Activated CD4-positive, alpha-beta memory T cell treated with anti-CD3 and anti-CD28 coated beads for 36 hours (primary cell): ENCODE data around the gene RIT2. TPM values are rescaled to one million over a fixed set of nuclear protein-coding genes. Genes with fewer than 3 reads are reported as not detected.
"Not testable (repeated sequence)": the region's sequence is repeated elsewhere in the genome, so short reads cannot be mapped to it uniquely, and the experiment has no call there.

Experiments
- CTCF ChIA-PET: fragments of 350-600 bp; sonication (Branson Sonifier 250); formaldehyde crosslinking; loops from one replicate; lab custom pipeline; 2021; ENCODE audit warnings: antibody characterized with exemption, inconsistent platforms; lab: Charles Lee
- POLR2A ChIA-PET: fragments of 350-600 bp; sonication (Branson Sonifier 250); formaldehyde crosslinking; loops from one replicate; lab custom pipeline; 2021; ENCODE audit warnings: antibody characterized with exemption; lab: Charles Lee
- DNase-seq: peaks from one replicate; pipeline ENCODE4 v3.0.0-alpha.2; 2020
- H3K27ac Mint-ChIP-seq: one replicate; pipeline ENCODE4 v1.8.0; 2021; ENCODE audit warnings: mixed read lengths
- H3K27me3 Mint-ChIP-seq: one replicate; pipeline ENCODE4 v1.8.0; 2021; ENCODE audit warnings: mixed read lengths
- H3K36me3 Mint-ChIP-seq: one replicate; pipeline ENCODE4 v1.8.0; 2021; ENCODE audit warnings: mixed read lengths
- H3K4me1 Mint-ChIP-seq: one replicate; pipeline ENCODE4 v1.8.0; 2021; ENCODE audit warnings: low read depth, mixed read lengths
- H3K4me3 Mint-ChIP-seq: one replicate; pipeline ENCODE4 v1.8.0; 2021; ENCODE audit warnings: mild to moderate bottlenecking, mixed read lengths
- H3K9me3 Mint-ChIP-seq: one replicate; pipeline ENCODE4 v1.8.0; 2021; ENCODE audit warnings: mixed read lengths
- intact Hi-C: fragments of 100-400 bp; cut with micrococcal nuclease; formaldehyde crosslinking; loops from one replicate; pipeline ENCODE4 v1.15.1; 2023
- total RNA-seq, 2 experiments: library from RNA; stranded (reverse); gene quantifications; one replicate each; pipeline ENCODE4 v1.2.3, GENCODE V29; 2021

The RIT2 gene
- total RNA-seq, 2 experiments from 2014 or later, result not detected

DNA sequence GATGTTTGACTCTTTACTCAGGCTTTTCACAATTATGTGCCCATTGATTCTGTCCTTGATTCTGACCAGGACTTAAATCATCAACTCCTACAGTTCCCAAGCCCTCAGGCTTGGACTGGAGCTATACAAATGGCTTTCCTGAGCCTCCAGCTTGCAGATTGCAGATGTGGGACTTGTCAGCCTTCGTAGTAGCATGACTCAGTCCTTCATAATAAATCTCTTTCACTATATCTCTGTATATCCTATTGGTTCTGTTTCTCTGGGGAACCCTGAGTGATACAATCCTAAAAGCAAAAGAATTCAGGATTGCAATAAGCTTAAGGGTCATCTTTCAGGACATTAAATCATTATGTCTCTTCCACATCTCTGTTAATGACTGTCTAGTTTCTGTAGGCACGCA is 356.6 kb downstream of the RIT2 start:
- no peak overlapping the region for H3K4me3 Mint-ChIP-seq
- H3K27me3 Mint-ChIP-seq, result no peaks in the 10 kb centered on the region
- ChIA-PET CTCF (no interaction called here), POLR2A (no interaction called here)
- H3K27ac Mint-ChIP-seq, result no peak overlapping the region
- H3K36me3 Mint-ChIP-seq, result no peaks in the 10 kb centered on the region
- DNase-seq, result no peak
- intact Hi-C loops, result no loop called here
- H3K4me1 Mint-ChIP-seq, result no peaks in the 10 kb centered on the region
- H3K9me3 Mint-ChIP-seq, result peaks cover 14% of the 10 kb centered on the region

DNA sequence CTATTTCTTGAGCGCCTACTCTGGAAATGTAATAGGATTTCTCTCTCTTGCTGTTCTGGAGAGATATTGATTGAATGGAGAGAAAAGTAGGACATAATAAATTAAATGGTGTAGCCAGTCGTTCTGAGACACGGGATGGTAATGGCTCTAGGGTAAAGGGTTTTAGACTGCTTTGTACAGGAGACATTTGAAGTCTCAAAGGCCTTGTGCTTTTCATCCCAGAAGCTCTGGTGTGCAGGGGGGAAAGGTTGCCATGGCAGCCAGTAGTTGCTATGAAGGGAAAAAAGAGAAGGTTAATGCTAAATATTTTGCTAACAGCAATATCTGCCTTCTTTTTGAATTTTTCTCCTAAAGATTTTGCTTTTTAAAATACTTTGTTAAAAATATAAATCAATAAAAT is 359.3 kb downstream of the RIT2 start:
- Mint-ChIP-seq H3K4me1 (no peaks in the 10 kb centered on the region), H3K27ac (no peak overlapping the region)
- intact Hi-C loops, result no loop called here

DNA sequence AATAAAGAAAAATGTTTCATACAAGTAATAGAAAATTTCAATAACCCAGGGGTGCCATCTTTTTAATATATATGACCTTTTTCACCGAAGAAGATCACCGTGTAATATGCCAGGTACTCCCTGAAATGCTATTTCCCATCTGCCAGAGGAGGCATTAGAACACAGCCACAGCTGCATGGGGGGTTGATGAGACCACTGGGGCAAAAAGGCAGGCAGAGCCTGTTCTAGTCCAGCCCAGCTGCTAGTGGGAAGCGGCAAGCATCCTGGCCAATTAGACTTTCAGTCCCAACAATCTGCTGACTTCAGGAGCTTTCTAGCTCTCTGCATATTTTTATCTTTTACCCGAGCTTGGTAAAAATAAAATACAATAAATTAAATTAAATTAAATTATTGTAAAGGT is 362.6 kb downstream of the RIT2 start:
- intact Hi-C loops, result no loop called here
- DNase-seq, result no peak
- Mint-ChIP-seq H3K27ac (no peak overlapping the region), H3K4me1 (no peaks in the 10 kb centered on the region), H3K4me3 (no peak overlapping the region), H3K27me3 (no peaks in the 10 kb centered on the region), H3K36me3 (no peaks in the 10 kb centered on the region), H3K9me3 (peaks cover 16% of the 10 kb centered on the region)
- ChIA-PET CTCF (no interaction called here), POLR2A (no interaction called here)

More for the DNA sequence above, 359.3 kb downstream of the RIT2 start:
- ChIA-PET POLR2A (no interaction called here), CTCF (no interaction called here)
- Mint-ChIP-seq H3K4me3 (no peak overlapping the region), H3K9me3 (peaks cover 11% of the 10 kb centered on the region), H3K27me3 (no peaks in the 10 kb centered on the region), H3K36me3 (no peaks in the 10 kb centered on the region)
- no peak for DNase-seq

DNA sequence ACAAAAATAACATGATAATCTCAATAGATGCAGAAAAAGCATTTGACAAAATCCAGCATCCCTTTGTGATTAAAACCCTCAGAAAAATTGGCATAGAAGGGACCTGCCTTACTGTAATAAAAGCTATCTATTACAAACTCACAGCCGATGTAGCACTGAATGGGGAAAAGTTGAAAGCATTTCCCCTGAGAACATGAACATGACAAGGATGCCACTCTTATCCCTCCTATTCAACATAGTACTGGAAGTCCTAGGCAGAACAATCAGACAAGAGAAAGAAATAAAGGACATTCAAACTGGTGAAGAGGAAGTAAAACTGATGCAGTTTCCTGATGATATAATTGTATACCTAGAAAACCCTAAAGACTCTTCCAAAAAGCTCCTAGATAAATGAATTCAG is 368.7 kb downstream of the RIT2 start:
- intact Hi-C loops, result no loop called here
- Mint-ChIP-seq H3K36me3 (no peaks in the 10 kb centered on the region), H3K4me3 (no peak overlapping the region), H3K9me3 (peaks cover 5% of the 10 kb centered on the region), H3K4me1 (no peaks in the 10 kb centered on the region), H3K27me3 (no peaks in the 10 kb centered on the region), H3K27ac (no peak overlapping the region)
- ChIA-PET POLR2A (no interaction called here), CTCF (no interaction called here)
- DNase-seq, result no peak

DNA sequence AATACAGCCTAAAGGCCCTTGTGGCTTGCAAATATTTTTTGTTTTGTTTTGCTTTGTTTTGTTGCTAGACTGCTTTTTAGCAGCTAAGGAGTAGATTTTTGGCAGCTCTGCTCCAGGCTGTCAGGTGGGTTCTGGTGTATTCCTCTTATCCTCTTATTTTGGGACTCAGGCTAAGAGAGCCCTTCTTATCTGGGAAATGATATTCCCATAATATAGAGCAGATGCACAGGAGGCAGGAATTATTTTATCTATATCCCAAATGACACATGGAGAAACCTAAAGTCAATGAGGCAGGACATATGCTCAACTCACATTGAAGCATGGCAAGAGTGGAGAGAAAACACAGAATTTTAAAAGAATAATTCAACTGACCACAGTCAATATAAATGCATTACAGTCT is 369.6 kb downstream of the RIT2 start:
- H3K27me3 Mint-ChIP-seq, result no peaks in the 10 kb centered on the region
- no peak for DNase-seq
- H3K36me3 Mint-ChIP-seq, result no peaks in the 10 kb centered on the region
- H3K4me1 Mint-ChIP-seq, result no peaks in the 10 kb centered on the region
- H3K27ac Mint-ChIP-seq, result no peak overlapping the region
- CTCF ChIA-PET, result no interaction called here
- intact Hi-C loops, result no loop called here
- no peak overlapping the region for H3K4me3 Mint-ChIP-seq
- peaks cover 5% of the 10 kb centered on the region for H3K9me3 Mint-ChIP-seq
- POLR2A ChIA-PET, result no interaction called here

DNA sequence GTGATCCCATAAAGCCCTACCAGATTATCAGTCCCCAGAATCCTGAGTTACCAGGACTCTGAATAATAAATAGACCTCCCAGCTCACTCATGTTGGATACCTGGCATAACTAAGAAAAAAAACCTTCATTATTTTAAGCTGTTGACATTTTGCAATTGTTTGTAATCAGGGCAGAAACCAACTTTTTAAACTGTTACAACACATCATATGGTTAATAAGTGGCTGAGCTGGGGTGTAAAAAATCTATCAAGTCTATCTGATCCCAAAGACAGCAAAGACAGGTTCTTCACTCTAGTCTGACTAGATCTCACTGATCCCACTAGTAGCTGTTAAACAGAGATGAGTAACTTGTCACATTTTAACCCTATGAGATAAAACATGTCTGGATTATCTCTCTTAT is 370.3 kb downstream of the RIT2 start:
- no peaks in the 10 kb centered on the region for H3K4me1 Mint-ChIP-seq
- ChIA-PET CTCF (no interaction called here), POLR2A (no interaction called here)
- intact Hi-C loops, result no loop called here
- no peak overlapping the region for H3K4me3 Mint-ChIP-seq
- no peak overlapping the region for H3K27ac Mint-ChIP-seq
- H3K9me3 Mint-ChIP-seq, result peaks cover 5% of the 10 kb centered on the region
- H3K27me3 Mint-ChIP-seq, result no peaks in the 10 kb centered on the region
- no peaks in the 10 kb centered on the region for H3K36me3 Mint-ChIP-seq
- no peak for DNase-seq

DNA sequence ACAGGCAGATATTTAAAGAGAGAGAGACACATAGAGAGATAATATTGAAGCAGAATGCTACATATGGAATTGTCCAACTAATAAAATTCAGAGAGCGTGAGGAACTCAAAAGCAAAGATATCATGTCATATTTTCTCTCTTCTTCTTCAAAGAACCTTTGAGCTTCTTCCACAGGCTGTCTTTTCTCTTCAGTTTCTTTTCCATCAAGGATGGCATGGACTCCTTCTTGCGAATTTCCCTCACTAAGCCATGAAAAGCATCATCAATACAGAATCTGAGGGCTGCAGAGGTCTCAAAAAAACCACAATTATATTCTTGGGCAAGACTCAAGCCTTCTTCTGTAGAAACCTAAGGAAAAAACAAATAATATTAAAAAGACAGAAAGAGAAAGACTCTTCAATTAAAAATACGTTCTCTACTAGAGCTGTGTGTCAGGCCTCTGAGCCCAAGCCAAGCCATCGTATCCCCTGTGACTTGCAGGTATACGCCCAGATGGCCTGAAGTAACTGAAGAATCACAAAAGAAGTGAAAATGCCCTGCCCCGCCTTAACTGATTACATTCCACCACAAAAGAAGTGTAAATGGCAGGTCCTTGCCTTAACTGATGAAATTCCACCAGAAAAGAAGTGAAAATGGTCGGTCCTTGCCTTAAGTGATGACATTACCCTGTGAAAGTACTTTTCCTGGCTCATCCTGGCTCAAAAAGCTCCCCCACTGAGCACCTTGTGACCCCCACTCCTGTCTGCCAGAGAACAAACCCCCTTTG is 371.9 kb downstream of the RIT2 start:
- no peak overlapping the region for H3K27ac Mint-ChIP-seq
- H3K27me3 Mint-ChIP-seq, result no peaks in the 10 kb centered on the region
- CTCF ChIA-PET, result interaction anchor here (0.6 kb wide), 1 partner anchor 221 kb away, joined by 3 read pairs; no protein-coding TSS in a partner anchor
- H3K36me3 Mint-ChIP-seq, result no peaks in the 10 kb centered on the region
- H3K9me3 Mint-ChIP-seq, result peaks cover 5% of the 10 kb centered on the region
- H3K4me1 Mint-ChIP-seq, result no peaks in the 10 kb centered on the region
- POLR2A ChIA-PET, result no interaction called here
- intact Hi-C loops, result no loop called here
- no peak for DNase-seq
- H3K4me3 Mint-ChIP-seq, result no peak overlapping the region

DNA sequence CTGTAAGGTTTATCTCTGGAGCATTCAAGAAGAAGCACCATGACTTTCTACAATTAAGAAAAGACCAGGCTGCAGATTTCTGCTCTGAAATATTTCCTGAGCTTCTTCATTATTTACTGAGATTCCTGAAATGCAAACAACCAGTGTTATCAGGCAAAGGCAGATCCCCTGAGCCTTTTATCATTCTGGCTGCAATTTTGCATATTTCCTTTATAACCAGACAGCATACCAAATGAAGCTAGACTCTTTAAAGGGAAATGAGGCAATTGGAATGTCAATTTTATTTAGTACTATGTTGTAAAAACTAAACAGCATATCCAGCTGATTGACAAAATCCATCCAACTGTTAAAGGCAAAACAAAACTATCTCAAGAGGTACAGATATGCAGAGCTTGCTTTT is 372.5 kb downstream of the RIT2 start:
- DNase-seq, result no peak
- Mint-ChIP-seq H3K9me3 (peaks cover 4% of the 10 kb centered on the region), H3K27me3 (no peaks in the 10 kb centered on the region), H3K4me1 (no peaks in the 10 kb centered on the region), H3K27ac (no peak overlapping the region), H3K36me3 (no peaks in the 10 kb centered on the region), H3K4me3 (no peak overlapping the region)
- POLR2A ChIA-PET, result no interaction called here
- intact Hi-C loops, result no loop called here
- CTCF ChIA-PET, result interaction anchor here (0.6 kb wide), 1 partner anchor 222 kb away, joined by 3 read pairs; no protein-coding TSS in a partner anchor

DNA sequence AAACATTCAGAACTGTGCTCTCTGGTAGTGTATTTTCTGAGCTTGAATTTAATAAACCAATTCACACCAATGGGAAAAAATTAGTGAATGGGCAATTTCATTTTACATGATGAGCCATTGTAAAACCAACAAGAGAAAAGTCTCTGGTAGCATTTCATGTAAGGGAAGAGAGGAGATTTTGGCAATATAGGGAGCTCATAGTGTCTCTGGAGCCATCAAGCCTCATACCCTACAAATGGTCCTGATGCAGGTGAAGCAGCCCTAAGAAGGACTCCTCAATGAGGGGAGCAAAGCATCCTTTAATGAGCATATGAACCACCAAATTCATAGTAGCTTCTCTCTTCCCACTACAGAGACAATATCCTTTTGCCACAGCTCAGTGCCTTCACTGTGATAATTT is 373.0 kb downstream of the RIT2 start:
- no peak overlapping the region for H3K4me3 Mint-ChIP-seq
- no peak for DNase-seq
- no peak overlapping the region for H3K27ac Mint-ChIP-seq
- peaks cover 7% of the 10 kb centered on the region for H3K9me3 Mint-ChIP-seq
- H3K27me3 Mint-ChIP-seq, result no peaks in the 10 kb centered on the region
- CTCF ChIA-PET, result no interaction called here
- POLR2A ChIA-PET, result no interaction called here
- intact Hi-C loops, result no loop called here
- no peaks in the 10 kb centered on the region for H3K36me3 Mint-ChIP-seq
- no peaks in the 10 kb centered on the region for H3K4me1 Mint-ChIP-seq

DNA sequence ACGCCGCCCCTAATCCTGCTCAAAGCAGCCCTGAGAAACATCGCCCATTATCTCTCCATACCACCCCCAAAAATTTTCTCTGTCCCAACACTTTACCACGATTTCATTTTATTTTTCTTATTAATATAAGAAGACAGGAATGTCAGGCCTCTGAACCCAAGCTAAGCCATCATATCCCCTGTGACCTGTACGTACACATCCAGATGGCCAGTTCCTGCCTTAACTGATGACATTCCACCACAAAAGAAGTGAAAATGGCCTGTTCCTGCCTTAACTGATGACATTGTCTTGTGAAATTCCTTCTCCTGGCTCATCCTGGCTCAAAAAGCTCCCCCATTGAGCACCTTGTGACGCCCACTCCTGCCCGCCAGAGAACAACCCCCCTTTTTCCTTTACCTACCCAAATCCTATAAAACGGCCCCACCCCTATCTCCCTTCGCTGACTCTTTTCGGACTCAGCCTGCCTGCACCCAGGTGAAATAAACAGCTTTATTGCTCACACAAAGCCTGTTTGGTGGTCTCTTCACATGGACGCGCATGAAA is 373.6 kb downstream of the RIT2 start:
- POLR2A ChIA-PET, DNase-seq, H3K36me3 Mint-ChIP-seq, H3K4me1 Mint-ChIP-seq, H3K9me3 Mint-ChIP-seq, H3K27me3 Mint-ChIP-seq, CTCF ChIA-PET, H3K27ac Mint-ChIP-seq, intact Hi-C loops, H3K4me3 Mint-ChIP-seq: not testable (repeated sequence)

DNA sequence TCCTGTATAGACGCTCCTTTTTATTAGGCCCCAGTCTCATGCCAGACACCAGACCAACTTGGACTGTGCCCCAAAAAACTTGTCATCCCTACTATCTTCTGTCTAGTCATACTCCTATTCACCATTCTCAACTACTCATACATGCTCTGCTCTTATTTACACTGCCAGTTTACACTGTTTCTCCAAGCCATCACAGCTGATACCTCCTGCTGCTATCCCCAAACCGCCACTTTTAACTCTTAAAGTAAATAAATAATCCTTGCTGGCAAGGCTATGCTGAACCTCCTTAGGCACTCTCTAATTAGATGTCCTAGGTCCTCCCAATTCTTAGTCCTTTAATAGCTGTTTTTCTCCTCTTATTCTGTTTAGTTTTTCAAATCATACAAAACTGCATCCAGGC is 374.2 kb downstream of the RIT2 start:
- H3K9me3 Mint-ChIP-seq, H3K4me1 Mint-ChIP-seq, H3K27ac Mint-ChIP-seq, POLR2A ChIA-PET, intact Hi-C loops, H3K4me3 Mint-ChIP-seq, H3K27me3 Mint-ChIP-seq, H3K36me3 Mint-ChIP-seq, DNase-seq, CTCF ChIA-PET: not testable (repeated sequence)

DNA sequence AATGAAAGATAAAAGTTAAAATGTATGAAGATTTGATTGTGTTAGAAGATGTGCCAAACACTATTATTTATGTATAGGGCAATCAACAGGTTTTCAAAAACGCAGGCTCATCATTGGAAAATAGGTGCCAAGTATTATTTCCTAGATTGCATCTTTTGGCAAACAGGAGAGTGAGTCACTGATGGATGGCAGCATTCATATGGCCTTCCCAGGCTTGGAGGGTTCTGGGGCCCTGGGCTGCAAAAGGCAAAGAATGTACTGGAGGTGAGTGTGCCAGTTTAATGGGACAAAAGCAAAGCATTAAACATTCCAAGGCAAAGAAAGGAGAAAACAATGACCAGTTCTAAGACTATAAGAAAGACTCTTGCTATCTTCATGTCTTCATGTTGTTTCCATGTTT is 379.4 kb downstream of the RIT2 start:
- POLR2A ChIA-PET, result no interaction called here
- Mint-ChIP-seq H3K4me1 (no peaks in the 10 kb centered on the region), H3K9me3 (peaks cover 22% of the 10 kb centered on the region), H3K4me3 (no peak overlapping the region), H3K36me3 (no peaks in the 10 kb centered on the region), H3K27me3 (no peaks in the 10 kb centered on the region), H3K27ac (no peak overlapping the region)
- intact Hi-C loops, result no loop called here
- no peak for DNase-seq
- CTCF ChIA-PET, result no interaction called here

DNA sequence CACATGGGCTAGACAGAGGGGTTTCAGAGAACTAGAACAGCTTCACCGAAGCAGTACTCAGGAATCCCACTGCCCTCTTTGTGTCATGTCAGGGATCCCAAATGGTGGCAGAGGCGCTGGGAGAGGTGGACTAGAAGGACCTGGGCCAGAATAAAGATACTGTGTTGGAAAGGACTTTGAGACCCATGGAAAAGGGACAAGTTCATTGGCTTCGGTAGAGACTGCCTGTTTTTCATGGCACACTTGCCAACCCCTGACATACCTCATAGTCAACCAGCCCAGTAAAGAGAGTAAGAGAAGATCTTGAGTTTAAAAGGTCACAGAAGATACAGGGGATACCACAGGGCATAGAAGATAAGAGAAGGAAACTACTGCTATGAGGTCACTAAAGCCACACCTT is 381.0 kb downstream of the RIT2 start:
- no peaks in the 10 kb centered on the region for H3K27me3 Mint-ChIP-seq
- no peak for DNase-seq
- no peak overlapping the region for H3K4me3 Mint-ChIP-seq
- intact Hi-C loops, result no loop called here
- no peaks in the 10 kb centered on the region for H3K36me3 Mint-ChIP-seq
- ChIA-PET POLR2A (no interaction called here), CTCF (no interaction called here)
- no peak overlapping the region for H3K27ac Mint-ChIP-seq
- H3K4me1 Mint-ChIP-seq, result no peaks in the 10 kb centered on the region
- H3K9me3 Mint-ChIP-seq, result peaks cover 22% of the 10 kb centered on the region
